Measurements from ENCODE around the gene THAP6. TPM values are rescaled to one million over a fixed set of nuclear protein-coding genes. Genes with fewer than 3 reads are reported as not detected.

THAP6 gene
- total and polyA plus RNA-seq, 2 of the 8 experiments (the other 6 are each of a cell fraction or from before 2014, with no cell fraction given) = 3.3 to 9.7 TPM

DNA sequence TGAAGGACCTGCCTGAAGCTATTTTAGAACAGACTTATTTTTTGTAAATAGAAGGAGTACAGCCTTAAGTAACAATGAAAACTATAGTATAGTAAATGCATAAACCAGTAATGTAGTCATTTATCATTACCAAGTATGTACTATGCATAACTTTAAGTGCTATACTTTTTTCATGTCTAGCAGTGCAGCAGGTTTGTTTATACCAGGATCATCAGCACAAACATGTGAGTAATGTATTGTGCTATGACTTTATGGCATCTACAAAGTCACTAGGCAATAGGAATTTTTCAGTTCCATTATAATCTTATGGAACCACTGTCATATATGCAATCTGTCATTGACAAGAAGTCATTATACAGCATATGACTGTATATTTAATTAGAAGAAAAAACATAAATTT lies 38.2 kb downstream of the THAP6 start (continued):
- TF ChIP-seq CHD7 (IDR thresholded peaks at IDR 0.05; ENCODE audit: insufficient replicate concordance, low read length) (no peak), SIX5 (IDR thresholded peaks at IDR 0.05; ENCODE audit: low read depth, low read length) (no peak), RNF2 (IDR thresholded peaks at IDR 0.05; ENCODE audit: borderline replicate concordance, low read depth, low read length, missing control alignments, poor library complexity, severe bottlenecking) (no peak), SP1 (IDR thresholded peaks at IDR 0.05; ENCODE audit: low read depth, low read length) (no peak), RBBP5 (IDR thresholded peaks at IDR 0.05; ENCODE audit: borderline replicate concordance, low read depth, low read length) (no peak), EZH2 (IDR thresholded peaks at IDR 0.05; ENCODE audit: low read depth, low read length, severe bottlenecking) (no peak), FOSL1 (IDR thresholded peaks at IDR 0.05; ENCODE audit: insufficient read depth, low read depth, low read length) (no peak)
- TF ChIP-seq, protein P1, sequence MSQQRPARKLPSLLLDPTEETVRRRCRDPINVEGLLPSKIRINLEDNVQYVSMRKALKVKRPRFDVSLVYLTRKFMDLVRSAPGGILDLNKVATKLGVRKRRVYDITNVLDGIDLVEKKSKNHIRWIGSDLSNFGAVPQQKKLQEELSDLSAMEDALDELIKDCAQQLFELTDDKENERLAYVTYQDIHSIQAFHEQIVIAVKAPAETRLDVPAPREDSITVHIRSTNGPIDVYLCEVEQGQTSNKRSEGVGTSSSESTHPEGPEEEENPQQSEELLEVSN (IDR thresholded peaks at IDR 0.05) = no peak
